DND-41 (cell line): Measurements from ENCODE around the gene ARHGEF7.

Source experiments
- ATAC-seq: fragments of 200-7000 bp; cut with Tn5 transposase; 3 replicates; pipeline ENCODE4 v1.9.1; 2021; ENCODE audit warnings: low read depth; ENCODE audit not compliant: insufficient read depth
- DNase-seq: peaks from one replicate; pipeline ENCODE4 v3.0.0-alpha.2; 2020
- H2AFZ ChIP-seq: 2 replicates; pipeline ENCODE4 v1.6.0; 2012; ENCODE audit warnings: low read depth, low read length
- H3K27ac ChIP-seq: 2 replicates; pipeline ENCODE4 v1.5.1; 2012; ENCODE audit warnings: low read length, inconsistent platforms
- H3K27me3 ChIP-seq: fragments of 200-600 bp; sonication (generic); 2 replicates; pipeline ENCODE4 v1.6.0; 2012; ENCODE audit warnings: low read length, mild to moderate bottlenecking, inconsistent platforms; ENCODE audit not compliant: insufficient read depth, poor library complexity
- H3K36me3 ChIP-seq: 2 replicates; pipeline ENCODE4 v1.5.1; 2012; ENCODE audit warnings: low read length, inconsistent platforms; ENCODE audit not compliant: insufficient read depth
- H3K4me1 ChIP-seq: 2 replicates; pipeline ENCODE4 v1.5.1; 2012; ENCODE audit warnings: mild to moderate bottlenecking, low read length; ENCODE audit not compliant: insufficient read depth
- H3K4me2 ChIP-seq: 2 replicates; pipeline ENCODE4 v1.6.0; 2012; ENCODE audit warnings: mild to moderate bottlenecking, moderate library complexity, low read length, inconsistent platforms; ENCODE audit not compliant: insufficient read depth
- H3K4me3 ChIP-seq, 2 experiments: fragments of 200-600 bp in 1 of 2; shearing (Covaris generic) in 1 of 2; 2 replicates each; pipeline ENCODE4 v1.5.1; 2012 to 2016; ENCODE audit warnings: inconsistent platforms in 2 of 2, low read length in 2 of 2, mild to moderate bottlenecking in 2 of 2, low read depth in 1 of 2, moderate library complexity in 1 of 2
- H3K79me2 ChIP-seq: 2 replicates; pipeline ENCODE4 v1.6.0; 2012; ENCODE audit warnings: low read length, inconsistent platforms; ENCODE audit not compliant: insufficient read depth
- H3K9ac ChIP-seq: 2 replicates; pipeline ENCODE4 v1.6.0; 2012; ENCODE audit warnings: low read depth, mild to moderate bottlenecking, inconsistent platforms, low read length, moderate library complexity
- H3K9me3 ChIP-seq: 2 replicates; pipeline ENCODE4 v1.5.1; 2012; ENCODE audit warnings: low read length, moderate library complexity, mild to moderate bottlenecking, inconsistent platforms; ENCODE audit not compliant: insufficient read depth, severe bottlenecking
- H4K20me1 ChIP-seq: 2 replicates; pipeline ENCODE4 v1.6.0; 2012; ENCODE audit warnings: low read length; ENCODE audit not compliant: insufficient read depth
- EZH2 ChIP-seq: IDR thresholded peaks from 3 replicates; pipeline ENCODE4 v1.6.1; 2012; ENCODE audit warnings: borderline replicate concordance, low read depth, mild to moderate bottlenecking, moderate library complexity, low read length, inconsistent platforms; ENCODE audit not compliant: severe bottlenecking
- TF ChIP-seq, protein P1 (sequence below): IDR thresholded peaks from 2 replicates; pipeline ENCODE4 v1.5.1; 2012; ENCODE audit warnings: borderline replicate concordance, low read length, moderate library complexity, mild to moderate bottlenecking; ENCODE audit not compliant: poor library complexity, severe bottlenecking; ENCODE audit errors: extremely low read depth

The ARHGEF7 gene

DNA sequence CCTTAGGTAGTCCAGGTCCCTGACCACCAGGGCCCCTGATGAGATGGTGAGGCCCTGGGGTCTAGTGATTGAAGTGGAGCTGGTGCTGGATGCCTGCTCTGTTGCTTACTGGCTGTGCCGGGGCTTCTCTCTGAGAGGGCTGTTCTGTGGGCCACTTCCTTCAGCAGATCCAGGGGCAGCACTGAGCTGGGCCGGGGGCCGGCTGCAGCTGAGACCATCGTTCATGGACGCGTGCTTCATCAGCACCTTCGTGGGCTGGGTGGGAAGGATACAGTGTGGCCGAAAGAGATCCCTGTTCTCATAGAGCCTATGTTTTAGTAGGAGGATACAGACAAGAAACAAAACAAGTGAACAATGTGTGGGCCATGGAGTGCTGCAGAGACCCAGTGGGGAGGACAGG, 172.1 kb downstream of the ARHGEF7 start:
- TF ChIP-seq EZH2: no peak
- TF ChIP-seq, protein P1, sequence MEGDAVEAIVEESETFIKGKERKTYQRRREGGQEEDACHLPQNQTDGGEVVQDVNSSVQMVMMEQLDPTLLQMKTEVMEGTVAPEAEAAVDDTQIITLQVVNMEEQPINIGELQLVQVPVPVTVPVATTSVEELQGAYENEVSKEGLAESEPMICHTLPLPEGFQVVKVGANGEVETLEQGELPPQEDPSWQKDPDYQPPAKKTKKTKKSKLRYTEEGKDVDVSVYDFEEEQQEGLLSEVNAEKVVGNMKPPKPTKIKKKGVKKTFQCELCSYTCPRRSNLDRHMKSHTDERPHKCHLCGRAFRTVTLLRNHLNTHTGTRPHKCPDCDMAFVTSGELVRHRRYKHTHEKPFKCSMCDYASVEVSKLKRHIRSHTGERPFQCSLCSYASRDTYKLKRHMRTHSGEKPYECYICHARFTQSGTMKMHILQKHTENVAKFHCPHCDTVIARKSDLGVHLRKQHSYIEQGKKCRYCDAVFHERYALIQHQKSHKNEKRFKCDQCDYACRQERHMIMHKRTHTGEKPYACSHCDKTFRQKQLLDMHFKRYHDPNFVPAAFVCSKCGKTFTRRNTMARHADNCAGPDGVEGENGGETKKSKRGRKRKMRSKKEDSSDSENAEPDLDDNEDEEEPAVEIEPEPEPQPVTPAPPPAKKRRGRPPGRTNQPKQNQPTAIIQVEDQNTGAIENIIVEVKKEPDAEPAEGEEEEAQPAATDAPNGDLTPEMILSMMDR: no peak
- Histone ChIP-seq H4K20me1 (peaks cover 35% of the 10 kb centered on the region), H3K36me3 (peaks cover 94% of the 10 kb centered on the region), H3K9ac (no peak overlapping the region), H2AFZ (no peak overlapping the region), H3K4me3 (no peak overlapping the region), H3K9me3 (no peaks in the 10 kb centered on the region), H3K27me3 (no peaks in the 10 kb centered on the region), H3K79me2 (peaks cover 4% of the 10 kb centered on the region; the same call in 1 of the 2 replicates), H3K4me2 (no peak overlapping the region), H3K27ac (no peak overlapping the region), H3K4me1 (no peaks in the 10 kb centered on the region)
- DNase-seq (no peak), ATAC-seq (no peak)

DNA sequence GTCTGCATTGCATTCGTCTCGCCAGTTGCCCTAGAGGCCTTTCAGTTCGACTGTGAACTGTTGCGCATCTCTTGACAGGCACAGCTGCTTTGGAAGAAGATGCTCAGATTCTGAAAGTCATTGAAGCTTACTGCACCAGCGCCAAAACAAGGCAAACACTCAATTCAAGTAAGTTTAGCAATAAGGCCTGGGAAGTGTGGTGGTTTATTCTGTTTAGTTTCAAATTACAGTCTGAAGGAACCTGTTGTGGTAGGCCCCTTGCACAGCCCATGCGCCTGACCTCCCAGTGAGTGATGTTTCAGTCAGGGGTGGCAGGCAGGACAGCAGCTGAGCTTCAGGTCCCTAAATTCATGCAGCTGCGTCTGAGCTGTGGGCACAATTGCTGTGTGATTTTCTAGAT, 173.2 kb downstream of the ARHGEF7 start:
- Histone ChIP-seq H3K9me3 (no peaks in the 10 kb centered on the region), H3K27me3 (no peaks in the 10 kb centered on the region), H3K4me2 (no peak overlapping the region), H3K79me2 (peaks cover 4% of the 10 kb centered on the region; the same call in 1 of the 2 replicates), H3K9ac (no peak overlapping the region), H3K4me1 (no peaks in the 10 kb centered on the region), H3K36me3 (peaks cover 94% of the 10 kb centered on the region), H3K4me3 (no peak overlapping the region), H3K27ac (no peak overlapping the region), H2AFZ (no peak overlapping the region), H4K20me1 (peaks cover 35% of the 10 kb centered on the region)
- no peak for TF ChIP-seq EZH2
- TF ChIP-seq, protein P1: no peak
- ATAC-seq (no peak), DNase-seq (no peak)

DNA sequence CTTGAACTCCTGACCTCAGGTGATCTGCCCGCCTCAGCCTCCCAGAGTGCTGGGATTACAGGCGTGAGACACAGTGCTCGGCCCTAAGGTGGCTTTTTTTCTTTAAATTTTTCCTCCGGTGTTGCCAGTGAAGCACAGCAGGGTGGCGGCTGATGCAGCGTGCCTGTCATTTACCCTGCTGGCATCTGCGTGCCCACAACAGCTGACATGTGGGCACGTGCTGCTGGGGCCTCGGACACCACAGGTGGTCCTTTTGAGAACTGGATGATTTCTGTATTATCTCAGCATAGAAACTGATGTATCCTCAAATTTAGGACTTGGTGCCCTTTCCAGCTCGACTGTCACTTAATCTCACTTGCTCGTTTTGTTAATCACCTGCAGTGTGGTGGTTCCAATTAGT, 174.1 kb downstream of the ARHGEF7 start:
- TF ChIP-seq EZH2: no peak
- TF ChIP-seq, protein P1: no peak
- ATAC-seq: no peak
- H2AFZ ChIP-seq: no peak overlapping the region
- DNase-seq: no peak
- no peaks in the 10 kb centered on the region for H3K27me3 ChIP-seq
- no peaks in the 10 kb centered on the region for H3K9me3 ChIP-seq
- H3K9ac ChIP-seq: no peak overlapping the region
- peaks cover 94% of the 10 kb centered on the region for H3K36me3 ChIP-seq
- H4K20me1 ChIP-seq: peaks cover 33% of the 10 kb centered on the region
- H3K27ac ChIP-seq: no peak overlapping the region
- no peak overlapping the region for H3K4me3 ChIP-seq
- peaks cover 4% of the 10 kb centered on the region; the same call in 1 of the 2 replicates for H3K79me2 ChIP-seq
- no peaks in the 10 kb centered on the region for H3K4me1 ChIP-seq
- H3K4me2 ChIP-seq: no peak overlapping the region

DNA sequence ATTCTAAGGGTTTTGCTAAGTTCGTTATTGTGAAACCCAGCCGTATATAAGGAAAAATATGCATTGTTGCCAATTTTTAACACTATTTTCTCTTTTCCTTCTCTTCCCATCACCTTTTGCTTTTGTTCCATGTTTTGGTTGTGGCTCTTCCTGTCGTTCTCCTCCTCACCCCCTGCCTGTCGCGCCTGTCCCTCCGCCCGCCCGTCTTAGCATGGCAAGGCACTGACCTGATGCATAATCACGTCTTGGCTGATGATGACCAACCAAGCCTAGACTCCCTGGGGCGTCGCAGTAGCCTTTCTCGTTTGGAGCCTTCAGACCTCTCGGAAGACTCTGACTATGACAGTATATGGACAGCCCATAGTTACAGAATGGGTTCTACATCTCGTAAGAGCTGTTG, 176.8 kb downstream of the ARHGEF7 start:
- DNase-seq (no peak), ATAC-seq (no peak)
- Histone ChIP-seq H3K27ac (no peak overlapping the region), H3K4me2 (no peak overlapping the region), H3K4me1 (peaks cover 5% of the 10 kb centered on the region; the same call in 1 of the 2 replicates), H3K4me3 (no peak overlapping the region), H3K9me3 (no peaks in the 10 kb centered on the region), H3K36me3 (peaks cover 92% of the 10 kb centered on the region), H4K20me1 (peaks cover 37% of the 10 kb centered on the region), H3K27me3 (no peaks in the 10 kb centered on the region), H2AFZ (no peak overlapping the region), H3K79me2 (no peaks in the 10 kb centered on the region), H3K9ac (no peak overlapping the region)
- TF ChIP-seq, protein P1: no peak
- no peak for TF ChIP-seq EZH2
